Neural progenitor cell (in vitro differentiated cells): ENCODE measurements around the gene UNC5B. TPM values are rescaled to one million over a fixed set of nuclear protein-coding genes. Genes with fewer than 3 reads are reported as not detected.
A peak's percentile ranks its signal among the peaks of the same experiment; 100 is the strongest.

ENCODE experiments used
- DNase-seq: peaks from one replicate; pipeline ENCODE4 v3.0.0-alpha.2; 2016; ENCODE audit warnings: low spot score
- H2AFZ ChIP-seq: fragments of 200-600 bp; sonication (generic); replicated peaks from 2 replicates; pipeline ENCODE4 v1.6.1; 2016; ENCODE audit warnings: antibody characterized with exemption
- H3F3A ChIP-seq: fragments of 200-600 bp; sonication (generic); 2 replicates; pipeline ENCODE4 v1.6.1; 2016; ENCODE audit warnings: antibody characterized with exemption, low read depth
- H3K27ac ChIP-seq: fragments of 200-600 bp; sonication (generic); 2 replicates; pipeline ENCODE4 v1.5.1; 2016; ENCODE audit warnings: mild to moderate bottlenecking
- H3K27me3 ChIP-seq: fragments of 200-600 bp; sonication (generic); 2 replicates; pipeline ENCODE4 v1.6.1; 2016; ENCODE audit warnings: mild to moderate bottlenecking, moderate library complexity
- H3K36me3 ChIP-seq: fragments of 200-600 bp; sonication (generic); 2 replicates; pipeline ENCODE4 v1.5.1; 2016
- H3K4me1 ChIP-seq: fragments of 200-600 bp; sonication (generic); 2 replicates; pipeline ENCODE4 v1.6.1; 2016; ENCODE audit warnings: mixed run types
- H3K4me2 ChIP-seq: fragments of 200-600 bp; sonication (generic); 2 replicates; pipeline ENCODE4 v1.6.1; 2016
- H3K4me3 ChIP-seq: fragments of 200-600 bp; sonication (generic); 2 replicates; pipeline ENCODE4 v1.5.1; 2016
- H3K79me2 ChIP-seq: fragments of 200-600 bp; sonication (generic); 2 replicates; pipeline ENCODE4 v1.6.1; 2016; ENCODE audit warnings: low read depth
- H3K9ac ChIP-seq: fragments of 200-600 bp; sonication (generic); 2 replicates; pipeline ENCODE4 v1.6.1; 2016
- H3K9me3 ChIP-seq: fragments of 200-600 bp; sonication (generic); 2 replicates; pipeline ENCODE4 v1.5.1; 2016; ENCODE audit warnings: low read depth
- H4K20me1 ChIP-seq: fragments of 200-600 bp; sonication (generic); 2 replicates; pipeline ENCODE4 v1.6.1; 2016; ENCODE audit warnings: low read depth
- H3K27ac Mint-ChIP-seq: 3 replicates; pipeline ENCODE4 v1.8.0; 2021; ENCODE audit warnings: mixed read lengths
- H3K27me3 Mint-ChIP-seq: 2 replicates; pipeline ENCODE4 v1.8.0; 2022; ENCODE audit warnings: low read depth, mild to moderate bottlenecking, inconsistent platforms, moderate library complexity, mixed read lengths; ENCODE audit not compliant: insufficient read depth
- H3K36me3 Mint-ChIP-seq: 3 replicates; pipeline ENCODE4 v1.8.0; 2021; ENCODE audit warnings: mixed read lengths
- H3K4me1 Mint-ChIP-seq: 3 replicates; pipeline ENCODE4 v1.8.0; 2021; ENCODE audit warnings: mixed read lengths
- H3K4me3 Mint-ChIP-seq: 3 replicates; pipeline ENCODE4 v1.8.0; 2021; ENCODE audit warnings: mild to moderate bottlenecking, moderate library complexity, mixed read lengths
- H3K9me3 Mint-ChIP-seq: 3 replicates; pipeline ENCODE4 v1.8.0; 2020; ENCODE audit warnings: mixed read lengths
- CTCF ChIP-seq: fragments of 200-600 bp; sonication (generic); IDR thresholded peaks from 2 replicates; pipeline ENCODE4 v1.5.1; 2017; ENCODE audit warnings: antibody characterized with exemption, mild to moderate bottlenecking
- EZH2 ChIP-seq: fragments of 200-600 bp; sonication (generic); IDR thresholded peaks from 2 replicates; pipeline ENCODE4 v1.6.1; 2017; ENCODE audit warnings: antibody characterized with exemption, mild to moderate bottlenecking, moderate library complexity
- EZH2phosphoT487 ChIP-seq: fragments of 200-600 bp; sonication (generic); IDR thresholded peaks from 2 replicates; pipeline ENCODE4 v1.6.1; 2017; ENCODE audit warnings: antibody characterized with exemption
- total RNA-seq: library from RNA; depleted of rRNA; stranded (reverse); fragments of >200 nt; gene quantifications from 2 replicates; pipeline ENCODE4 v1.2.3, GENCODE V29; 2015; ENCODE audit warnings: low replicate concordance

Gene UNC5B
- total RNA-seq, 1 donor from 2014 or later = 3.3 TPM

GRCh38 chr10:71258046-71258445 is 45.7 kb downstream of the UNC5B start:
- Mint-ChIP-seq H3K27me3 (peaks cover 9% of the 10 kb centered on the region), H3K9me3 (no peaks in the 10 kb centered on the region), H3K4me1 (peaks cover 54% of the 10 kb centered on the region), H3K36me3 (no peaks in the 10 kb centered on the region), H3K27ac (no peak overlapping the region), H3K4me3 (no peak overlapping the region)
- Histone ChIP-seq H2AFZ (no peak overlapping the region), H3K79me2 (no peaks in the 10 kb centered on the region), H3K27me3 (no peaks in the 10 kb centered on the region), H3F3A (peaks cover 35% of the 10 kb centered on the region), H4K20me1 (peaks cover 5% of the 10 kb centered on the region), H3K4me2 (no peak overlapping the region), H3K9ac (no peak overlapping the region), H3K36me3 (no peaks in the 10 kb centered on the region), H3K4me1 (peaks cover 64% of the 10 kb centered on the region), H3K27ac (no peak overlapping the region), H3K4me3 (no peak overlapping the region), H3K9me3 (no peaks in the 10 kb centered on the region)
- DNase-seq = no peak
- no peak for TF ChIP-seq EZH2
- no peak for TF ChIP-seq CTCF
- no peak for TF ChIP-seq EZH2phosphoT487

- H3K27me3 Mint-ChIP-seq = peaks cover 9% of the 10 kb centered on the region
- Histone ChIP-seq H3K9me3 (no peaks in the 10 kb centered on the region), H3K27me3 (no peaks in the 10 kb centered on the region), H3K4me1 (peaks cover 64% of the 10 kb centered on the region), H2AFZ (no peak overlapping the region), H3K4me3 (no peak overlapping the region), H3K27ac (no peak overlapping the region), H3F3A (peaks cover 35% of the 10 kb centered on the region), H3K36me3 (no peaks in the 10 kb centered on the region), H3K4me2 (no peak overlapping the region), H4K20me1 (peaks cover 8% of the 10 kb centered on the region), H3K79me2 (no peaks in the 10 kb centered on the region), H3K9ac (no peak overlapping the region)
- H3K9me3 Mint-ChIP-seq = no peaks in the 10 kb centered on the region
- no peak overlapping the region for H3K4me3 Mint-ChIP-seq
- no peak for TF ChIP-seq EZH2phosphoT487
- no peak for TF ChIP-seq CTCF
- TF ChIP-seq EZH2 = no peak
- no peak for DNase-seq
- H3K27ac Mint-ChIP-seq = no peak overlapping the region
- H3K36me3 Mint-ChIP-seq = no peaks in the 10 kb centered on the region
- H3K4me1 Mint-ChIP-seq = peaks cover 59% of the 10 kb centered on the region
Observed at GRCh38 chr10:71258446-71259145, 46.2 kb downstream of the UNC5B start.

GRCh38 chr10:71259282-71259681 is 46.9 kb downstream of the UNC5B start:
- no peak for DNase-seq
- Histone ChIP-seq H3K27ac (no peak overlapping the region), H3K4me2 (peak overlapping the region; percentile 36), H3K36me3 (no peaks in the 10 kb centered on the region), H3K27me3 (no peaks in the 10 kb centered on the region), H3K4me3 (no peak overlapping the region), H3K9me3 (no peaks in the 10 kb centered on the region), H3K9ac (no peak overlapping the region), H3F3A (peaks cover 31% of the 10 kb centered on the region), H4K20me1 (peaks cover 8% of the 10 kb centered on the region), H2AFZ (no peak overlapping the region), H3K79me2 (no peaks in the 10 kb centered on the region), H3K4me1 (peaks cover 59% of the 10 kb centered on the region)
- Mint-ChIP-seq H3K9me3 (no peaks in the 10 kb centered on the region), H3K27me3 (peaks cover 9% of the 10 kb centered on the region), H3K27ac (peak overlapping the region; percentile 50), H3K36me3 (no peaks in the 10 kb centered on the region), H3K4me1 (peaks cover 60% of the 10 kb centered on the region), H3K4me3 (no peak overlapping the region)
- TF ChIP-seq CTCF (no peak), EZH2 (no peak), EZH2phosphoT487 (no peak)
